Liver (tissue), 3 donors: ENCODE data around the gene PPP6R3.

ENCODE experiments used
- NR2F2 ChIP-seq: IDR thresholded peaks from 2 replicates; pipeline ENCODE4 v1.6.1; 2016; ENCODE audit warnings: antibody characterized with exemption
- TF ChIP-seq, protein P1 (sequence below): fragments of 150-350 bp; IDR thresholded peaks from 2 replicates; pipeline ENCODE4 v1.5.1; 2017; ENCODE audit warnings: improper control_type of control experiment, low read depth, low read length; ENCODE audit not compliant: missing input control
- donor health status: healthy.
- donor health status: healthy.

DNA sequence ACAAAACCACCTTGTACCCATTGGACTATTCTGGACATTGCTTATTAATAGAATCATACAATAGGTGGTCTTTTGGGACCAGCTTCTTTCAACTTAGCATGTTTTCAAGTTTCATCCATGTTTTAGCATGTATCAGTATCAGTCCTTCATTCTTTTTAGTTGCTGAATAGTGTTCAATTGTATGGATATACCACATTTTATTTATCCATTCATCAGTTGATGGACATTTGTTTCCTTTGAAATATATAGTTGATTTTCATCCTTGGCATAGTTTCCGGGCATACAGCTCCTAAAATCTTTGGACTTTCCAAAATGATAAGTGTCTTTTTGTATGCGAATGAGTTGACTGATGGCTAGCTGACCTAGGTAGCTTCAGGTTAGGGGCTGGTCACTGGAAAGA is 12.2 kb downstream of the PPP6R3 start:
- TF ChIP-seq NR2F2, result no peak
- TF ChIP-seq, protein P1, sequence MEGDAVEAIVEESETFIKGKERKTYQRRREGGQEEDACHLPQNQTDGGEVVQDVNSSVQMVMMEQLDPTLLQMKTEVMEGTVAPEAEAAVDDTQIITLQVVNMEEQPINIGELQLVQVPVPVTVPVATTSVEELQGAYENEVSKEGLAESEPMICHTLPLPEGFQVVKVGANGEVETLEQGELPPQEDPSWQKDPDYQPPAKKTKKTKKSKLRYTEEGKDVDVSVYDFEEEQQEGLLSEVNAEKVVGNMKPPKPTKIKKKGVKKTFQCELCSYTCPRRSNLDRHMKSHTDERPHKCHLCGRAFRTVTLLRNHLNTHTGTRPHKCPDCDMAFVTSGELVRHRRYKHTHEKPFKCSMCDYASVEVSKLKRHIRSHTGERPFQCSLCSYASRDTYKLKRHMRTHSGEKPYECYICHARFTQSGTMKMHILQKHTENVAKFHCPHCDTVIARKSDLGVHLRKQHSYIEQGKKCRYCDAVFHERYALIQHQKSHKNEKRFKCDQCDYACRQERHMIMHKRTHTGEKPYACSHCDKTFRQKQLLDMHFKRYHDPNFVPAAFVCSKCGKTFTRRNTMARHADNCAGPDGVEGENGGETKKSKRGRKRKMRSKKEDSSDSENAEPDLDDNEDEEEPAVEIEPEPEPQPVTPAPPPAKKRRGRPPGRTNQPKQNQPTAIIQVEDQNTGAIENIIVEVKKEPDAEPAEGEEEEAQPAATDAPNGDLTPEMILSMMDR, result no peak
